GM21786 (cell line): Measurements from ENCODE around the gene HTR7.

Experiments
- ATAC-seq: cut with Tn5 transposase; IDR thresholded peaks from one replicate; pipeline ENCODE4 v1.9.1; 2021; ENCODE audit not compliant: unreplicated experiment

HTR7 gene

DNA sequence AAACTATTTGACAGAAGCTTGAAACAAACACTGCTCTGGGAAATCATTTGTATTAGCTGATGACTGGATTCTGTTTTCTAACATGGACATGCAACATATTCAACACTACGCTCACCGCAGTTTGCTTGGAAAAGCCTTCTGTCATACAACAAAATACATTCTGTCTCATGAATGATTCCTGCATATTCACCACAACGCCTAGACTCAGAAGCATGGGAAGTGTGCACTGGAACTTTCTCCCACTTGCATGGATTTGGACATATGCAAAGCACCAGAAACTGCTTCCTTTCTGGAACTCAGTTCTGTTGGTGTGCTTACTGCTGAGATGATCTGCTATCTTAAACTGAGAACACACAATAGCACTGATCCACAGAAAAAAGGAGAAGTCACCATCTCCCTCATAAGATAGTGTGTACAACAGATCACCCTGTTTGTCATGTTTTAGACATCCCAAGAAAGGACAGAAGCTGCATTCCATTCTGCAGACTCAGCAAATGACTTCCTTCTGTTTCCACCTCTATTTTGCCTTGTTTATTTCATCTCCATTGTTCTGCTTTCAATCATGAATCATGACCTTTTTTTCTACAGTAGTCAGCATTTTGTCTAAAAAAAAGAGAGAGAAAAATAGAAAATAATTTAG is 115.8 kb downstream of the HTR7 start:
- no peak for ATAC-seq

- no peak for ATAC-seq
Observed at GRCh38 chr10:90740265-90740664, 117.6 kb downstream of the HTR7 start.

- ATAC-seq = no peak
Observed at GRCh38 chr10:90738885-90739284, 119.0 kb downstream of the HTR7 start.

- no peak for ATAC-seq
Observed at GRCh38 chr10:90734415-90734814, 123.4 kb downstream of the HTR7 start.

DNA sequence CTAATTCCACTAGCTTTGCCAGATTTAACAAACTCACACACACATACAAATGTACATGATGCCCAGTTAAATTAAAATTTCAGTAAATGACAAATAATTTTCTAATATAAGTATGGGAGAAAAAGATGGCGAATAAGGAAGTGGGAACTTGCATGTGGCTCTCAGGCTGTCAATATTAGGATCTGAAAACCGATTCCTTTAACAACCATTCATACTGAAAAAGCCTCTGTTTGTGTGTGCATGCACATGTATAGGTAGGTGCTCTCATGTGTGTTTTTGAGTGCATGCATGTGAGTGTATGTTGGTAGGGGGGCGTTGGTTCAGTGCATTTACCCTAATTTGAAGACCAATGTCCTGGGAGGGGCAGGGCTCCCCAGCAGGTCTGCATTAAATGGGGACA is 125.3 kb downstream of the HTR7 start:
- ATAC-seq = no peak

DNA sequence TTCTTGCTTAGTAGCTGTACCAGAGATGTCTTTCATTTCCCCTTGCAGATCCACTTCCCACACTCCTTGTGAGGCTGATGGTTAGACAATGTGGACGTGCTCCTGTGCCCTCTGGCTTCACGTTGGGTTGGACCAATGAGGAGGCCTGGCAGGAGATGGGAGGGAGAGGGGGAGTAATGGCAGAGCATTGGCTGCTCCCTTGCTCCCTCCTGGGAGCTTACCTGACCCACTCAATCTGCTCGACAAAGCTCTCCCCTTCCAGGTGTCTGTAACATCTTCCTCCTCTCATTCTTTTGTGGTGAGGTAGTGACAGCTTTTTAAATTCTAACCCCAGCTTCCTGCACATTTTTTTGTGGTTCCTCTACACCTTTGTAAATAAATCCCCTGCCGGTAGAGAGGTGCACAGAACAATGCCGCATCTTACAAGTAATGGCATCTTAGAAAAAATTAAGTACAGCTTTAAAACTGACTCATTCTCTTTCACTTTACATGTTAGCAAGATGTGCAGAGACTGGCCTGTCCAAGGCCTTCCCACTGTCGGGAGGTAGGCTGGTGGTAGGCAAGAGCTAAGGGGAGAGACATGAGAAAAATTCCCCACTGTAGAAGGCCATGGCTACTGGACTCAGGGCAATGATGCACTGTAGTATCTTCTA is 134.3 kb downstream of the HTR7 start:
- no peak for ATAC-seq

DNA sequence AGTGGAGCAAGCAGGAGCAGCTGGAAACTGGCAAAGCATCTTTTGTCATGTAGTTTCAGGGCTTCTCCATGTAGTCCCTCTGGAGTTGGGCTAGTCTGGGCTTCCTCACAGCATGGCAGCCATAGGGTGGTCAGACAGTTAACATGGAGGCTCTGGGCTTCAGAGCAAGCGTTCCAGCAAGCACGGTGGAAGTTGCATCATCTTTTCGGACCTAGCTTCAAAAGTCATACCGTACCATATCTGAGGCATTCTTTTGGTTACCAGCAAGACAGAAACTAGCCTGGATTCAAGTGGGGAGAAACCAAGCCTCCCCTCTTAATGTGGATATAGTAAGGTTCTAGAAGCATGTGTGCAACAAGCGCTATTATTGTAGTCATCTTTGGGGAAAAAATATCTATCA is 135.0 kb downstream of the HTR7 start:
- ATAC-seq = no peak

- no peak for ATAC-seq
Observed at GRCh38 chr10:90718182-90718581, 139.7 kb downstream of the HTR7 start.

DNA sequence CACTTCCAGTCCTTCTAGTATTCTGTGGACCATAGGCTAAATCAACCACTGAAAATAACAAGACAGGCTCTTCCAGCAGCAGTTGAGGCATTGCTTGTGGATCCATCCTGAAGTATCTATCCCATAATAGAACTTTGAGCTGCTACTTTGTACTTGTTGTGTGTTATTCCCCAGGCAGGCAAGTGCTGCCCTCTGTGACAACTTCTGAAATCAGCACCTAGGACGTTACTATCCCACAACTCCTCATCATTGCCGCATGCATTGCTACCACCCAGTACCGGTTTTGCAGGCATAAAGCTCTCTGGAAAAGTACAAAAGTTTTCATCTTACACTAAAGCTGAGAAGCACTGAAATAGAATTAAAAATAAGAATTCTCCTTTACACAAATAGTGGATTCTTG is 145.3 kb downstream of the HTR7 start:
- no peak for ATAC-seq

DNA sequence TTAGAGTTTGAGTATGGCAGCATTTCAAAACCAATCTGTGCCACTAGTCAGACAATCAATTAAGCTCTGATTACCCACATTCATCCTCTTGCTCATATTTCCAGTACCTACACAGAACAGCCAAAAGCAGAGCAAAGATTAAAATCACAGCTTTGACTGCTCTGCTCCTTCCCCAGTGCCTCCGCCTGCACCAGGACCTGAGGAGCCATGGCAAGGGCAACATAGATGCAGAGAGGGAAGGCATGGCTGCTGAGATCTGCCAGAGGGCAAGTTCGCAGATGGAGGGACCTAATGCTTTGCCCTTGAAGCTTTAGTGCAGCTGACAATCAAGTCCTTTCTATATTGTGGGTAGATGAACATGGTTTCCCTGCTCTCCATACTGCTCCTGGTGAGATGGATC is 148.1 kb downstream of the HTR7 start:
- no peak for ATAC-seq

DNA sequence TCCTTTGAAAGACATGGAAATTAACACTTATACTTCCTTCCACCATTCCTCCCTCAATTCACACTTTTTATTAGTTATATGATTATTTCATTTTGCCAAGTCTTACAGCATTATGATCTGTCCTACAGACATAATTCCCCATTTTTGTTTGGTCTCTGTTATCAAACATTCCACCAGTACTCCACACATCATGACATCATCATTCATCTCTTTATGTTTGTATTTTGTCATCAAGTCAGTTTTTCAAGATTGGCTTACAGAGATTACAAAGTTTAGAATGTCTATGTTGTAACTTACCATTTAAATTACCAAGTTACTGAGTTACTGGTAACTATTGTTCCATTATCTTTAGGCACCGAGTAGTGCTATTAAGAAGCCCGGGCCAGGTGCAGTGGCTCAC is 150.2 kb downstream of the HTR7 start:
- no peak for ATAC-seq

DNA sequence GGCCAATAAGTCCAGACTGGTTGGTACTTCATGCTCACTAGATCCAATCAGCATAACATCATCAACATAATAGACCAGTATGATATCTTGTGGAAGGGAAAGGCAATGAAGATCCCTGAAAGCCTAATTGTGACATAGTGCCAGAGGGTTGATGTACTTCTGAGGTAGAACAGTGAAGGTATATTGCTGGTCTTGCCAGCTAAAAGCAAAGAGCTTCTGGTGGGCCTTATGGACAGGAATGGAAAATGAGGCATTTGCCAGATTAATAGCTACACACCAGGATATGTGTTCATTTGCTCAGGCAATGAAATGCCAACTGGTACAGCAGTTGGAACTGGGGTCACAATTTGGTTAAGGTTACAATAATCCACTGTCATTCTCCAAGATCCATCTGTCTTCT is 156.4 kb downstream of the HTR7 start:
- ATAC-seq = no peak

DNA sequence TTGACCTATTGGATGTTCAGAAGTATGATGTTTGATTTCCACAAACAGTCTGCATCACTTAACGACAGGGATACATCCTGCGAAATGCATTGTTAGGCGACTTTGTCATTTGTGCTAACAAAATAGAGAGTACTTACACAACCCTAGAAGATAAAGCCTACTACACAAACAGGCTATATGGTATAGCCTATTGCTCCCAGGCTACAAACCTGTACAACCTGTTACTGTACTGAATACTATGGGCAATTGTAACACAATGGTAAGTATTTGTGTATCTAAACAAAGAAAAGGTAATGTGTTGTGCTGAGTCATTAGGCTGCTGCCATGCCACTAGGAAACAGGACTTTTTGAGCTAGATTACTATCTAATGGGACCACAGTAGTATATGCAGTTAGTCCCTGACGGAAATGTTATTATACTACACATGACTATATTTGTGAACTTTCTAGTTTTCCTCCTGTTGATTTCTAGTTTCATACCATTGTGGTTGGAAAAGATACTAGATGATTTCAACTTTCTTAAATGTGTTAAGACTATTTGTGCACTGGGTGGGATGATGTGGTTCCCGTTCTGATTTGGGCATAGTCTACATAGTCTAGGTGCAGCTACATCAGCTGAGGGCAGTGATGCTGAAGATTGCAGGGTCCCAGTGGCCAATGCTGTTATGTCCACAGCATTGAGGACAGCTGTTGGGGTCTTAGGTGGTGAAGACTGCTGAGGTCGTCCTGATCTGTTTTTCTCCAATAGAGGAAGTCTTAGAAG is 161.7 kb downstream of the HTR7 start:
- ATAC-seq = no peak
